Measurements from ENCODE around the gene HOXC6. TPM values are rescaled to one million over a fixed set of nuclear protein-coding genes. Genes with fewer than 3 reads are reported as not detected.

HOXC6 gene
- total RNA-seq, 1 donor from 2014 or later: not detected

DNA sequence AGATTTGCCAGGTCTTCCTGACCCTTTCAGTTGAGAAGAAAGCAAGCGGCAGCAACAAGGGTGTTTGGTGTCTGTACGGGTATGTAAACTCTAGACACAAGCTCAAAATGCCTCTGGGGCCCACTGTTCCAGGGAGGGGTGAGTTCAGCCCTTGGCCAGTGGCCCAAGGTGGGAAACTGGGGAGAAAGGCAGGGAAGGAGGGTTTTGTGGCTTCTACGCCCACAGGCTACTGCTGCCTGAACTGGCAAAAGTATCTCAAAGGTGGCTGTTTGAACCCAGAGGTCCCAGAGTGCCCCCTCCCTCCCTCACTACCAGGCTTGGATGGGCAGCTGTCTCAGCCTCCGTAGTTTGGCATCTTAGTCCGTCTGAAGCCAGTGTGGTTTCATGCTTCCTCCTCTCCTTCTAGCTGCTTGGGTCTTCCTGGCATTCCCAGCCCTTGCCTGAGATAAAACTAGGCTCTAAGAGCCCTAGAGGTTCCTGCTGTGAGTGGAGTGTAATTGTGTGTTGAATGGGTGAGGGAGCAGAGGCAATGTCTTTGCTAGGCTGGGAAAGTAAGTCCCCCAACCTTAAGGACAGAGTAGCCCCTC is 10.1 kb downstream of the HOXC6 start:
- no peak for TF ChIP-seq CTCF (IDR thresholded peaks at IDR 0.05)
- H3K27ac Mint-ChIP-seq (ENCODE audit: unreplicated experiment): no peak overlapping the region
- H3K36me3 Mint-ChIP-seq (ENCODE audit: unreplicated experiment): no peaks in the 10 kb centered on the region
- H3K27me3 Mint-ChIP-seq (ENCODE audit: unreplicated experiment): peaks cover 81% of the 10 kb centered on the region
- no peak overlapping the region for H3K4me3 Mint-ChIP-seq (ENCODE audit: unreplicated experiment)
- peaks cover 6% of the 10 kb centered on the region for H3K4me1 Mint-ChIP-seq (ENCODE audit: unreplicated experiment)
- H3K9me3 Mint-ChIP-seq (ENCODE audit: unreplicated experiment): no peaks in the 10 kb centered on the region
- no peak for DNase-seq (ENCODE audit: extremely low spot score, unreplicated experiment)

DNA sequence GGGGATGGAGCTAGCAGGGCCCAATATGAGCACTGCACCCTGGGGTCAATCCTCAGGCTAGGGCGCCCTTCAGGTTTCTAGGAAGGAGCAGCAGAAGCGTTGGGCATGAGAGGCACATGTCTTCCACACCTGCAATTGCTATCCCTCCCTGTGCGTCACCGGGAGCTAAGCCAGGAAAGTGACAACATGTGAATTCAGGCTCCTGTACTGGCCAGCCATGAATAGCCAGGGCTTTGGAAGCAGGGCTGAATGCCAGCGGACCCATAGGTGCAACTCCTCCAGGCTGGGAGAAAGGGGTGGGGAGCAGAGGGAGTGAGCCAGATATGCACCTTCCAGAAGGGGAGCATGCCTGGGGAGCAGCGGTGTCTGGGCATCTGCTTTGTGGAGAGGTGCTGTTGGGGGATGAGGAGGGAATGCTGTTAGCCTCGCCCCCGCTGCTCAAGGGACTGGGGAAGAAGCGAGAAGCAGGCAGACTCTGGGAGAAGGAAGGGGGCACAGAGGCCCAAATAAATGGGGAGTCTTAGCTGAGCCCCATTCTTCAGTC is 10.7 kb downstream of the HOXC6 start:
- Mint-ChIP-seq H3K27me3 (ENCODE audit: unreplicated experiment) (peaks cover 83% of the 10 kb centered on the region), H3K9me3 (ENCODE audit: unreplicated experiment) (no peaks in the 10 kb centered on the region), H3K4me1 (ENCODE audit: unreplicated experiment) (peaks cover 4% of the 10 kb centered on the region), H3K4me3 (ENCODE audit: unreplicated experiment) (no peak overlapping the region), H3K27ac (ENCODE audit: unreplicated experiment) (no peak overlapping the region), H3K36me3 (ENCODE audit: unreplicated experiment) (no peaks in the 10 kb centered on the region)
- no peak for DNase-seq (ENCODE audit: extremely low spot score, unreplicated experiment)
- TF ChIP-seq CTCF (IDR thresholded peaks at IDR 0.05): no peak

- no peak for TF ChIP-seq CTCF (IDR thresholded peaks at IDR 0.05)
- DNase-seq (ENCODE audit: extremely low spot score, unreplicated experiment): no peak
- Mint-ChIP-seq H3K27me3 (ENCODE audit: unreplicated experiment) (peaks cover 85% of the 10 kb centered on the region), H3K9me3 (ENCODE audit: unreplicated experiment) (no peaks in the 10 kb centered on the region), H3K36me3 (ENCODE audit: unreplicated experiment) (no peaks in the 10 kb centered on the region), H3K27ac (ENCODE audit: unreplicated experiment) (no peak overlapping the region), H3K4me1 (ENCODE audit: unreplicated experiment) (no peaks in the 10 kb centered on the region), H3K4me3 (ENCODE audit: unreplicated experiment) (no peak overlapping the region)
Measured at GRCh38 chr12:54039417-54040147, 11.3 kb downstream of the HOXC6 start.

DNA sequence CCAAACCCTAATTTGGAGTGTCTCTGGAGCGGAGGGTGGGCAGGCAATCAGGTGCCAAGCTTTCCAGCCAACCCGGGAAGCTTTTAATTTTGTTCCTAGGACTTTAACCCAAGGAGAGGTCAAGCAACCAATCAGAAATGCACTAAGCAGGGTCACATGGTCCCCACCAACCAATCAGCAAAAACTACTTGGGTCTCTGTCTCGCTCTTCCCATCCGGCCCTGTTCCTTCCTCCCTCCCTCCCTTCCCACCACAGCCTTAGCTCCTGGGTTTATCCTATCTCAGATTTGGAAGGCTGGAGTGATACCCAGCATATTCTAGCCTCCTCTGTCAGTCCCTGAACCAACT is 11.9 kb downstream of the HOXC6 start:
- Mint-ChIP-seq H3K4me3 (ENCODE audit: unreplicated experiment) (no peak overlapping the region), H3K27me3 (ENCODE audit: unreplicated experiment) (peaks cover 86% of the 10 kb centered on the region), H3K9me3 (ENCODE audit: unreplicated experiment) (no peaks in the 10 kb centered on the region), H3K36me3 (ENCODE audit: unreplicated experiment) (no peaks in the 10 kb centered on the region), H3K27ac (ENCODE audit: unreplicated experiment) (no peak overlapping the region), H3K4me1 (ENCODE audit: unreplicated experiment) (no peaks in the 10 kb centered on the region)
- TF ChIP-seq CTCF (IDR thresholded peaks at IDR 0.05): no peak
- no peak for DNase-seq (ENCODE audit: extremely low spot score, unreplicated experiment)

DNA sequence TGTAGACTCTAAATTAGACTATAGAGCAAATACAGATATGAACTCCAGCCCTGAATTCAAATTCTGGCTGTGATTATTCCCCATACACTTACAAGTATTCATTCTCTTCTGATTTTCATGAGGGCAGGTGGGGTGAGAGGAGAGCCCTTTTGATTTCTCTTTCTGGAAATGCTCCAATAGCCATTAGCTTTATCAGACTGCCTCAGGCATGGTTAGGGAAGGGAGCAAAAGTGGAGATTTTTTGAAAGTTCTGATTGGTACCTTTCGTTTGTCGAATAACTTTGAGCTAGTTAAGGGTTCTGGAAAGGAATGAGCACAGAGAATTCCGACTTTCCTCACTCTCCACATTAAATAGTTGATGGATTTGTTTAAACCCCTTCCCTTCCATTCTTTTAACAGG is 12.4 kb downstream of the HOXC6 start:
- Mint-ChIP-seq H3K27me3 (ENCODE audit: unreplicated experiment) (peaks cover 86% of the 10 kb centered on the region), H3K4me1 (ENCODE audit: unreplicated experiment) (no peaks in the 10 kb centered on the region), H3K36me3 (ENCODE audit: unreplicated experiment) (no peaks in the 10 kb centered on the region), H3K9me3 (ENCODE audit: unreplicated experiment) (no peaks in the 10 kb centered on the region), H3K4me3 (ENCODE audit: unreplicated experiment) (no peak overlapping the region), H3K27ac (ENCODE audit: unreplicated experiment) (no peak overlapping the region)
- no peak for TF ChIP-seq CTCF (IDR thresholded peaks at IDR 0.05)
- no peak for DNase-seq (ENCODE audit: extremely low spot score, unreplicated experiment)

Data from osteocyte (in vitro differentiated cells).